Astrocyte of the cerebellum (primary cell): ENCODE data around the gene PRAMEF27.
"Not testable (repeated sequence)": the region's sequence is repeated elsewhere in the genome, so short reads cannot be mapped to it uniquely, and the experiment has no call there.

Experiments
- DNase-seq: peaks from one replicate; pipeline ENCODE4 v3.0.0-alpha.2; 2011; ENCODE audit warnings: low read depth
- H3K4me3 ChIP-seq: 2 replicates; pipeline ENCODE4 v1.5.1; 2011; ENCODE audit warnings: mild to moderate bottlenecking, low read depth, low read length, moderate library complexity
- in situ Hi-C: cut with HindIII; loops from 2 replicates; pipeline ENCODE4 v1.10.0; 2017; ENCODE audit warnings: low sequenced_read_pairs

The PRAMEF27 gene

GRCh38 chr1:13056475-13056874 is at the start of gene PRAMEF27:
Gene PRAMEF27 (minus strand): TSS chr1:13056575. CDS start chr1:13053659, 2,916 bp downstream.
- H3K4me3 ChIP-seq, DNase-seq, in situ Hi-C loops: not testable (repeated sequence)

GRCh38 chr1:13070474-13070873 is 14.1 kb upstream of the PRAMEF27 start, which contains the start of gene PRAMEF25:
Gene PRAMEF25 (plus strand): TSS chr1:13070774. CDS start chr1:13073694, 2,920 bp downstream.
- in situ Hi-C loops, DNase-seq, H3K4me3 ChIP-seq: not testable (repeated sequence)

- DNase-seq, in situ Hi-C loops, H3K4me3 ChIP-seq: not testable (repeated sequence)
Observed at GRCh38 chr1:13019846-13020245, 36.5 kb downstream of the PRAMEF27 start.

GRCh38 chr1:13011932-13012331 is 44.4 kb downstream of the PRAMEF27 start:
- DNase-seq, H3K4me3 ChIP-seq, in situ Hi-C loops: not testable (repeated sequence)

GRCh38 chr1:13009348-13009747 is 47.0 kb downstream of the PRAMEF27 start:
- DNase-seq, in situ Hi-C loops: not testable (repeated sequence)

GRCh38 chr1:13005732-13006131 is 50.6 kb downstream of the PRAMEF27 start:
- in situ Hi-C loops, H3K4me3 ChIP-seq, DNase-seq: not testable (repeated sequence)

More at GRCh38 chr1:13009348-13009747, 47.0 kb downstream of the PRAMEF27 start:
- not testable (repeated sequence) for H3K4me3 ChIP-seq
